MM.1S (cell line): ENCODE results near the gene COG5.

Experiments used
- CTCF ChIP-seq: fragments of 300-600 bp; sonication (generic); IDR thresholded peaks from 2 replicates; pipeline ENCODE4 v1.5.1; 2016; ENCODE audit warnings: antibody characterized with exemption, low read length, mixed read lengths
- EZH2phosphoT487 ChIP-seq: fragments of 300-600 bp; sonication (generic); IDR thresholded peaks from 2 replicates; pipeline ENCODE4 v1.6.1; 2018; ENCODE audit warnings: antibody characterized with exemption, low read length

- TF ChIP-seq CTCF (no peak), EZH2phosphoT487 (no peak)
Measured at GRCh38 chr7:107559864-107560263, 3.9 kb downstream of the COG5 start.
